ENCODE results near the gene FTO.

DNA sequence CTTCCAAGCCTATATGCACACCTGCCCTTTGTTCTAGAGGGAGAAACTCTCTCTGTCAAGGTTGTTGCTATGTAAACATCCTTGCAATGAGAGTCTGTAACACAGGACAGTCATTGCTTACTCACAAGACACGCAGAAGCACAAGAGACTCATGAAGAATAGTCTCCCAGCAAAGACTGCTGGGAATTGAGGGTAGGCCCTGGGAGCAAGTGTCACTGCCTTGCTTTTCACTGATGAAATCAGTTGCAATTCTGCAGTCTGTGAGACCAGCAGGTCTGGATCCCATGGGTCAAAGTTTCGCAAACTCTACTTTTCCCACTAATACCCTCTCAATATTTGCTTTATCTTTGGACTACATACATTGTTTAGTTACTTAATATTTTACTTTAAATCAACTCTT is 177.4 kb downstream of the FTO start:
- TF ChIP-seq RAD21 (conservative IDR thresholded peaks at IDR 0.05) (no peak), POLR2AphosphoS5 (IDR thresholded peaks at IDR 0.05) (no peak), CTCF (IDR thresholded peaks at IDR 0.05; ENCODE audit: poor library complexity, severe bottlenecking) (no peak), EP300 (conservative IDR thresholded peaks at IDR 0.05; ENCODE audit: poor library complexity, severe bottlenecking) (no peak)

Measured in neural cell (in vitro differentiated cells).